HEK293 (cell line): ENCODE measurements around the gene MDGA2.

Experiments used
- CTCF ChIA-PET: fragments of 350-600 bp; formaldehyde crosslinking; extraction: SDS; loops from one replicate; lab custom pipeline; 2021; ENCODE audit warnings: antibody characterized with exemption; lab: Yijun Ruan, JAX
- POLR2A ChIA-PET: fragments of 300-600 bp; formaldehyde crosslinking; extraction: SDS; loops from one replicate; lab custom pipeline; 2020; ENCODE audit warnings: antibody characterized with exemption, inconsistent platforms; lab: Yijun Ruan, JAX
- H3K27ac ChIP-seq: fragments of 200-500 bp; sonication (Bioruptor generic); 2 replicates; pipeline ENCODE4 v1.5.1; 2014; ENCODE audit warnings: low read depth, low read length, control low read depth, inconsistent platforms; ENCODE audit errors: extremely low read depth
- H3K36me3 ChIP-seq, 2 experiments: fragments of 200-500 bp in 1 of 2; sonication (Bioruptor generic) in 1 of 2; 1 replicate in 1 of 2; 2 replicates in 1 of 2; pipeline ENCODE4 v1.5.1; 2014 to 2017; ENCODE audit warnings: inconsistent platforms in 2 of 2, low read length in 2 of 2; ENCODE audit not compliant: control insufficient read depth in 2 of 2, insufficient read depth in 1 of 2
- H3K4me1 ChIP-seq: fragments of 200-500 bp; sonication (Bioruptor generic); 2 replicates; pipeline ENCODE4 v1.5.1; 2014; ENCODE audit warnings: mild to moderate bottlenecking, low read length, inconsistent platforms; ENCODE audit not compliant: control insufficient read depth, insufficient read depth
- H3K4me3 ChIP-seq: 2 replicates; pipeline ENCODE4 v1.5.1; 2011; ENCODE audit warnings: low read depth, mild to moderate bottlenecking, control low read depth, low read length, moderate library complexity
- H3K9me3 ChIP-seq: fragments of 200-500 bp; sonication (Bioruptor generic); 2 replicates; pipeline ENCODE4 v1.5.1; 2014; ENCODE audit warnings: low read depth, low read length, inconsistent platforms; ENCODE audit not compliant: control insufficient read depth, insufficient read depth
- ATF2 ChIP-seq: fragments of 450-650 bp; formaldehyde crosslinking; IDR thresholded peaks from 2 replicates; pipeline ENCODE4 v1.5.1; 2016; ENCODE audit warnings: missing biosample characterization, missing genetic modification characterization, low read depth
- BCL11A ChIP-seq: fragments of 450-650 bp; formaldehyde crosslinking; IDR thresholded peaks from 2 replicates; pipeline ENCODE4 v1.5.1; 2016; ENCODE audit warnings: low read depth, missing biosample characterization, missing genetic modification characterization
- EGR2 ChIP-seq: fragments of 450-650 bp; formaldehyde crosslinking; IDR thresholded peaks from 2 replicates; pipeline ENCODE4 v1.5.1; 2016; ENCODE audit warnings: low read depth, missing biosample characterization, missing genetic modification characterization
- HIC1 ChIP-seq: fragments of 450-650 bp; formaldehyde crosslinking; IDR thresholded peaks from 2 replicates; pipeline ENCODE4 v1.5.1; 2016; ENCODE audit warnings: missing biosample characterization, missing genetic modification characterization
- IKZF3 ChIP-seq: fragments of 450-650 bp; IDR thresholded peaks from 2 replicates; pipeline ENCODE4 v1.5.0; 2018; ENCODE audit warnings: missing biosample characterization, mild to moderate bottlenecking, missing genetic modification characterization, moderate library complexity
- SP3 ChIP-seq: fragments of 450-650 bp; formaldehyde crosslinking; IDR thresholded peaks from 2 replicates; pipeline ENCODE4 v1.5.1; 2016; ENCODE audit warnings: missing biosample characterization, missing genetic modification characterization
- TCF7L2 ChIP-seq: IDR thresholded peaks from 2 replicates; pipeline ENCODE4 v1.6.1; 2011; ENCODE audit warnings: low read depth, mild to moderate bottlenecking, inconsistent platforms, low read length, moderate library complexity, borderline replicate concordance
- YY1 ChIP-seq: fragments of 450-650 bp; formaldehyde crosslinking; IDR thresholded peaks from 2 replicates; pipeline ENCODE4 v1.5.1; 2018; ENCODE audit warnings: missing biosample characterization, missing genetic modification characterization
- ZBTB17 ChIP-seq: fragments of 450-650 bp; formaldehyde crosslinking; IDR thresholded peaks from 2 replicates; pipeline ENCODE4 v1.5.1; 2016; ENCODE audit warnings: missing biosample characterization, missing genetic modification characterization
- ZNF174 ChIP-seq: fragments of 450-650 bp; formaldehyde crosslinking; IDR thresholded peaks from 2 replicates; pipeline ENCODE4 v1.5.0; 2017; ENCODE audit warnings: missing biosample characterization, mild to moderate bottlenecking, missing genetic modification characterization
- ZNF248 ChIP-seq: fragments of 450-650 bp; formaldehyde crosslinking; IDR thresholded peaks from 2 replicates; pipeline ENCODE4 v1.5.1; 2017; ENCODE audit warnings: missing biosample characterization, missing genetic modification characterization
- ZNF335 ChIP-seq: fragments of 450-650 bp; formaldehyde crosslinking; conservative IDR thresholded peaks from 2 replicates; pipeline ENCODE4 v1.5.1; 2016; ENCODE audit warnings: missing biosample characterization, missing genetic modification characterization
- ZNF354C ChIP-seq: fragments of 450-650 bp; formaldehyde crosslinking; IDR thresholded peaks from 2 replicates; pipeline ENCODE4 v1.5.1; 2016; ENCODE audit warnings: missing biosample characterization, missing genetic modification characterization, low read depth, borderline replicate concordance
- ZNF394 ChIP-seq: fragments of 450-650 bp; formaldehyde crosslinking; IDR thresholded peaks from 2 replicates; pipeline ENCODE4 v1.5.1; 2016; ENCODE audit warnings: missing biosample characterization, missing genetic modification characterization, mild to moderate bottlenecking, moderate library complexity, borderline replicate concordance
- ZNF555 ChIP-seq: fragments of 450-650 bp; formaldehyde crosslinking; conservative IDR thresholded peaks from 2 replicates; pipeline ENCODE4 v1.5.1; 2017; ENCODE audit warnings: missing biosample characterization, mild to moderate bottlenecking, missing genetic modification characterization, inconsistent platforms
- ZNF561 ChIP-seq: fragments of 450-650 bp; IDR thresholded peaks from 2 replicates; pipeline ENCODE4 v1.5.1; 2018; ENCODE audit warnings: missing biosample characterization, missing genetic modification characterization, borderline replicate concordance
- ZNF585B ChIP-seq: fragments of 450-650 bp; formaldehyde crosslinking; IDR thresholded peaks from 2 replicates; pipeline ENCODE4 v1.5.1; 2016; ENCODE audit warnings: missing biosample characterization, missing genetic modification characterization
- ZNF624 ChIP-seq: fragments of 450-650 bp; formaldehyde crosslinking; IDR thresholded peaks from 2 replicates; pipeline ENCODE4 v1.5.1; 2017; ENCODE audit warnings: missing biosample characterization, missing genetic modification characterization
- ZSCAN4 ChIP-seq: fragments of 450-650 bp; formaldehyde crosslinking; IDR thresholded peaks from 2 replicates; pipeline ENCODE4 v1.5.1; 2017; ENCODE audit warnings: missing biosample characterization, missing genetic modification characterization
- TF ChIP-seq, protein P1 (sequence below): fragments of 450-650 bp; formaldehyde crosslinking; IDR thresholded peaks from 2 replicates; pipeline ENCODE4 v1.5.1; 2016; ENCODE audit warnings: missing biosample characterization, missing genetic modification characterization
- TF ChIP-seq, protein P2 (sequence below): fragments of 450-650 bp; formaldehyde crosslinking; optimal IDR thresholded peaks from 2 replicates; pipeline ENCODE3; 2016; ENCODE audit warnings: missing biosample characterization, mild to moderate bottlenecking, missing genetic modification characterization
- TF ChIP-seq, protein P3 (sequence below): fragments of 450-650 bp; formaldehyde crosslinking; IDR thresholded peaks from 2 replicates; pipeline ENCODE4 v1.5.1; 2016; ENCODE audit warnings: missing biosample characterization, missing genetic modification characterization, borderline replicate concordance

MDGA2 gene

GRCh38 chr14:47297374-47297773 lies 378.0 kb downstream of the MDGA2 start:
- POLR2A ChIA-PET: no interaction called here
- TF ChIP-seq ZNF624 (tag by site-specific recombination) (no peak), ZBTB17 (no peak), ZNF561 (no peak), TCF7L2 (no peak), EGR2 (tag by site-specific recombination) (no peak), ZSCAN4 (no peak), ZNF335 (no peak)
- TF ChIP-seq, protein P1, sequence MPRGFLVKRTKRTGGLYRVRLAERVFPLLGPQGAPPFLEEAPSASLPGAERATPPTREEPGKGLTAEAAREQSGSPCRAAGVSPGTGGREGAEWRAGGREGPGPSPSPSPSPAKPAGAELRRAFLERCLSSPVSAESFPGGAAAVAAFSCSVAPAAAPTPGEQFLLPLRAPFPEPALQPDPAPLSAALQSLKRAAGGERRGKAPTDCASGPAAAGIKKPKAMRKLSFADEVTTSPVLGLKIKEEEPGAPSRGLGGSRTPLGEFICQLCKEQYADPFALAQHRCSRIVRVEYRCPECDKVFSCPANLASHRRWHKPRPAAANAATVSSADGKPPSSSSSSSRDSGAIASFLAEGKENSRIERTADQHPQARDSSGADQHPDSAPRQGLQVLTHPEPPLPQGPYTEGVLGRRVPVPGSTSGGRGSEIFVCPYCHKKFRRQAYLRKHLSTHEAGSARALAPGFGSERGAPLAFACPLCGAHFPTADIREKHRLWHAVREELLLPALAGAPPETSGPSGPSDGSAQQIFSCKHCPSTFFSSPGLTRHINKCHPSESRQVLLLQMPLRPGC: no peak
- TF ChIP-seq, protein P2, sequence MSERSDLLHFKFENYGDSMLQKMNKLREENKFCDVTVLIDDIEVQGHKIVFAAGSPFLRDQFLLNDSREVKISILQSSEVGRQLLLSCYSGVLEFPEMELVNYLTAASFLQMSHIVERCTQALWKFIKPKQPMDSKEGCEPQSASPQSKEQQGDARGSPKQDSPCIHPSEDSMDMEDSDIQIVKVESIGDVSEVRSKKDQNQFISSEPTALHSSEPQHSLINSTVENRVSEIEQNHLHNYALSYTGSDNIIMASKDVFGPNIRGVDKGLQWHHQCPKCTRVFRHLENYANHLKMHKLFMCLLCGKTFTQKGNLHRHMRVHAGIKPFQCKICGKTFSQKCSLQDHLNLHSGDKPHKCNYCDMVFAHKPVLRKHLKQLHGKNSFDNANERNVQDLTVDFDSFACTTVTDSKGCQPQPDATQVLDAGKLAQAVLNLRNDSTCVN (tag by site-specific recombination): no peak
- H3K4me1 ChIP-seq: no peaks in the 10 kb centered on the region
- H3K27ac ChIP-seq: no peak overlapping the region
- H3K4me3 ChIP-seq: no peak overlapping the region
- H3K9me3 ChIP-seq: no peaks in the 10 kb centered on the region
- CTCF ChIA-PET: no interaction called here
- no peaks in the 10 kb centered on the region; a peak in 1 of 3 replicates for H3K36me3 ChIP-seq

GRCh38 chr14:47284283-47284682 lies 391.1 kb downstream of the MDGA2 start:
- Histone ChIP-seq H3K27ac (no peak overlapping the region), H3K4me3 (no peak overlapping the region), H3K9me3 (no peaks in the 10 kb centered on the region)
- POLR2A ChIA-PET: no interaction called here
- TF ChIP-seq HIC1 (no peak), ZNF354C (tag by site-specific recombination) (no peak), ZNF555 (tag by site-specific recombination) (no peak), YY1 (no peak), ZNF394 (tag by site-specific recombination) (no peak), ZNF561 (no peak), BCL11A (tag by site-specific recombination) (no peak), ZNF174 (no peak), SP3 (tag by site-specific recombination) (no peak), ATF2 (tag by site-specific recombination) (no peak), ZNF585B (tag by site-specific recombination) (no peak), IKZF3 (tag by site-specific recombination) (no peak), ZNF248 (tag by site-specific recombination) (no peak)
- TF ChIP-seq, protein P3, sequence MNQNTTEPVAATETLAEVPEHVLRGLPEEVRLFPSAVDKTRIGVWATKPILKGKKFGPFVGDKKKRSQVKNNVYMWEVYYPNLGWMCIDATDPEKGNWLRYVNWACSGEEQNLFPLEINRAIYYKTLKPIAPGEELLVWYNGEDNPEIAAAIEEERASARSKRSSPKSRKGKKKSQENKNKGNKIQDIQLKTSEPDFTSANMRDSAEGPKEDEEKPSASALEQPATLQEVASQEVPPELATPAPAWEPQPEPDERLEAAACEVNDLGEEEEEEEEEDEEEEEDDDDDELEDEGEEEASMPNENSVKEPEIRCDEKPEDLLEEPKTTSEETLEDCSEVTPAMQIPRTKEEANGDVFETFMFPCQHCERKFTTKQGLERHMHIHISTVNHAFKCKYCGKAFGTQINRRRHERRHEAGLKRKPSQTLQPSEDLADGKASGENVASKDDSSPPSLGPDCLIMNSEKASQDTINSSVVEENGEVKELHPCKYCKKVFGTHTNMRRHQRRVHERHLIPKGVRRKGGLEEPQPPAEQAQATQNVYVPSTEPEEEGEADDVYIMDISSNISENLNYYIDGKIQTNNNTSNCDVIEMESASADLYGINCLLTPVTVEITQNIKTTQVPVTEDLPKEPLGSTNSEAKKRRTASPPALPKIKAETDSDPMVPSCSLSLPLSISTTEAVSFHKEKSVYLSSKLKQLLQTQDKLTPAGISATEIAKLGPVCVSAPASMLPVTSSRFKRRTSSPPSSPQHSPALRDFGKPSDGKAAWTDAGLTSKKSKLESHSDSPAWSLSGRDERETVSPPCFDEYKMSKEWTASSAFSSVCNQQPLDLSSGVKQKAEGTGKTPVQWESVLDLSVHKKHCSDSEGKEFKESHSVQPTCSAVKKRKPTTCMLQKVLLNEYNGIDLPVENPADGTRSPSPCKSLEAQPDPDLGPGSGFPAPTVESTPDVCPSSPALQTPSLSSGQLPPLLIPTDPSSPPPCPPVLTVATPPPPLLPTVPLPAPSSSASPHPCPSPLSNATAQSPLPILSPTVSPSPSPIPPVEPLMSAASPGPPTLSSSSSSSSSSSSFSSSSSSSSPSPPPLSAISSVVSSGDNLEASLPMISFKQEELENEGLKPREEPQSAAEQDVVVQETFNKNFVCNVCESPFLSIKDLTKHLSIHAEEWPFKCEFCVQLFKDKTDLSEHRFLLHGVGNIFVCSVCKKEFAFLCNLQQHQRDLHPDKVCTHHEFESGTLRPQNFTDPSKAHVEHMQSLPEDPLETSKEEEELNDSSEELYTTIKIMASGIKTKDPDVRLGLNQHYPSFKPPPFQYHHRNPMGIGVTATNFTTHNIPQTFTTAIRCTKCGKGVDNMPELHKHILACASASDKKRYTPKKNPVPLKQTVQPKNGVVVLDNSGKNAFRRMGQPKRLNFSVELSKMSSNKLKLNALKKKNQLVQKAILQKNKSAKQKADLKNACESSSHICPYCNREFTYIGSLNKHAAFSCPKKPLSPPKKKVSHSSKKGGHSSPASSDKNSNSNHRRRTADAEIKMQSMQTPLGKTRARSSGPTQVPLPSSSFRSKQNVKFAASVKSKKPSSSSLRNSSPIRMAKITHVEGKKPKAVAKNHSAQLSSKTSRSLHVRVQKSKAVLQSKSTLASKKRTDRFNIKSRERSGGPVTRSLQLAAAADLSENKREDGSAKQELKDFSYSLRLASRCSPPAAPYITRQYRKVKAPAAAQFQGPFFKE (tag by site-specific recombination): no peak
- TF ChIP-seq, all 188 proteins: peak for 0
- Histone ChIP-seq H3K4me1 (no peaks in the 10 kb centered on the region), H3K36me3 (no peaks in the 10 kb centered on the region)
- CTCF ChIA-PET: no interaction called here
